K562 (cell line): ENCODE results near the gene LINGO3. TPM values are rescaled to one million over a fixed set of nuclear protein-coding genes. Genes with fewer than 3 reads are reported as not detected.
A peak's percentile ranks its signal among the peaks of the same experiment; 100 is the strongest.

Experiments used
- ATAC-seq: fragments of 200-7000 bp; cut with Tn5 transposase; 3 replicates; pipeline ENCODE4 v1.9.1; 2020; ENCODE audit warnings: moderate library complexity
- BruUV-seq: library from RNA; stranded (reverse); fragments of 400-500 nt; replicated peaks from 2 replicates; lab custom pipeline; 2021; lab: Mats Ljungman, UMichigan
- CTCF ChIA-PET: fragments of 300-600 bp; formaldehyde crosslinking; extraction: SDS; loops from one replicate; lab custom pipeline; 2021; ENCODE audit warnings: low intra/inter-chr PET ratio; lab: Yijun Ruan, JAX
- POLR2A ChIA-PET: fragments of 300-600, 350-650 bp; sonication (Branson Sonifier 250); formaldehyde crosslinking; extraction: SDS; loops from one replicate; lab custom pipeline; 2021; ENCODE audit warnings: antibody characterized with exemption, inconsistent platforms; lab: Yijun Ruan, JAX
- DNase-seq, 4 experiments: peaks; one replicate each; pipeline versions ENCODE4 v3.0.0 to v3.0.0-alpha.2; 2011 to 2018; ENCODE audit warnings: low spot score in 3 of 4, mixed read lengths in 3 of 4; ENCODE audit errors: extremely low read depth in 1 of 4
- FAIRE-seq: peaks from 2 replicates; lab custom pipeline; 2011; peaks lifted over from hg19 to GRCh38; lab: Jason Lieb, UNC
- H2AFZ ChIP-seq: 2 replicates; pipeline ENCODE4 v1.6.0; 2011; ENCODE audit warnings: low read depth, low read length, control low read depth, inconsistent platforms
- H3K27ac ChIP-seq: fragments of 200-600 bp; 3 replicates; pipeline ENCODE4 v1.8.0; 2011; ENCODE audit warnings: low read depth, mild to moderate bottlenecking, control low read depth, inconsistent platforms, low read length, moderate library complexity, mixed read lengths; ENCODE audit errors: extremely low read depth
- H3K27me3 ChIP-seq, 2 experiments: fragments of 300-600 bp in 1 of 2; 2 replicates in 1 of 2; 3 replicates in 1 of 2; pipeline versions ENCODE4 v1.6.0 to v1.8.0; 2011; ENCODE audit warnings: inconsistent platforms in 2 of 2, low read length in 2 of 2, mild to moderate bottlenecking in 1 of 2, mixed read lengths in 1 of 2, moderate library complexity in 1 of 2; ENCODE audit not compliant: control insufficient read depth in 2 of 2, insufficient read depth in 2 of 2
- H3K36me3 ChIP-seq: fragments of 300-600 bp; 3 replicates; pipeline ENCODE4 v1.8.0; 2011; ENCODE audit warnings: mild to moderate bottlenecking, low read length, inconsistent platforms; ENCODE audit not compliant: control insufficient read depth, insufficient read depth
- H3K4me1 ChIP-seq, 2 experiments: fragments of 200-600 bp in 1 of 2; replicated peaks in 1 of 2; 2 replicates in 1 of 2; 3 replicates in 1 of 2; pipeline versions ENCODE4 v1.5.1 to v1.8.0; 2011; ENCODE audit warnings: inconsistent platforms in 2 of 2, low read length in 2 of 2, mild to moderate bottlenecking in 1 of 2, mixed read lengths in 1 of 2, moderate library complexity in 1 of 2; ENCODE audit not compliant: control insufficient read depth in 2 of 2, insufficient read depth in 2 of 2
- H3K4me2 ChIP-seq: 2 replicates; pipeline ENCODE4 v1.6.1; 2011; ENCODE audit warnings: low read length, control low read depth, inconsistent platforms, mixed read lengths; ENCODE audit not compliant: insufficient read depth
- H3K4me3 ChIP-seq: fragments of 200-600 bp; sonication (generic), shearing (Covaris generic); 2 replicates; pipeline ENCODE4 v1.5.1; 2016; ENCODE audit warnings: control low read depth, inconsistent platforms
- H3K79me2 ChIP-seq: fragments of 200-600 bp; 3 replicates; pipeline ENCODE4 v1.8.0; 2011; ENCODE audit warnings: low read length, inconsistent platforms; ENCODE audit not compliant: control insufficient read depth, insufficient read depth
- H3K9ac ChIP-seq, 2 experiments: 2 replicates each; pipeline versions ENCODE4 v1.6.0 to v1.6.1; 2011; ENCODE audit warnings: low read depth in 2 of 2, low read length in 2 of 2, control low read depth in 1 of 2, inconsistent platforms in 1 of 2, mild to moderate bottlenecking in 1 of 2, mixed read lengths in 1 of 2; ENCODE audit not compliant: insufficient read depth in 1 of 2
- H3K9me1 ChIP-seq: one replicate; pipeline ENCODE4 v1.6.0; 2011; ENCODE audit warnings: inconsistent platforms, mild to moderate bottlenecking, low read length, moderate library complexity; ENCODE audit not compliant: control insufficient read depth, insufficient read depth
- H3K9me3 ChIP-seq: replicated peaks from 2 replicates; pipeline ENCODE4 v1.5.1; 2011; ENCODE audit warnings: low read depth, low read length, inconsistent platforms; ENCODE audit not compliant: control insufficient read depth, insufficient read depth
- H4K20me1 ChIP-seq: replicated peaks from 2 replicates; pipeline ENCODE4 v1.6.1; 2011; ENCODE audit warnings: low read length, inconsistent platforms, mixed read lengths; ENCODE audit not compliant: control insufficient read depth, insufficient read depth
- ELF2 ChIP-seq: fragments of 250-450 bp; sonication (Bioruptor Pico); IDR thresholded peaks from 2 replicates; pipeline ENCODE4 v1.5.0; 2021; ENCODE audit warnings: mild to moderate bottlenecking
- GATA2 ChIP-seq: sonication (generic); formaldehyde crosslinking; IDR thresholded peaks from 2 replicates; pipeline ENCODE4 v1.4.0; 2020; ENCODE audit warnings: mild to moderate bottlenecking, missing genetic modification reagents
- SMAD4 ChIP-seq: fragments of 250-450 bp; sonication (Bioruptor Pico); conservative IDR thresholded peaks from 2 replicates; pipeline ENCODE4 v1.8.0; 2021; ENCODE audit warnings: inconsistent platforms, mild to moderate bottlenecking, moderate library complexity
- SP1 ChIP-seq: sonication (generic); formaldehyde crosslinking; IDR thresholded peaks from 2 replicates; pipeline ENCODE4 v1.8.1; 2022; ENCODE audit warnings: mild to moderate bottlenecking, missing genetic modification reagents
- ZBTB40 ChIP-seq, 2 experiments: fragments of 450-650 bp in 1 of 2; sonication (generic) in 1 of 2; formaldehyde crosslinking in 1 of 2; IDR thresholded peaks; 2 replicates each; pipeline versions ENCODE4 v1.7.1 to v1.9.0; 2016 to 2022; ENCODE audit warnings: inconsistent platforms in 1 of 2, mild to moderate bottlenecking in 1 of 2, missing genetic modification reagents in 1 of 2
- ZNF639 ChIP-seq, 2 experiments: fragments of 200-800 bp in 1 of 2; sonication (Bioruptor generic) in 1 of 2; sonication (generic) in 1 of 2; formaldehyde crosslinking in 1 of 2; IDR thresholded peaks in 1 of 2; conservative IDR thresholded peaks in 1 of 2; 2 replicates each; pipeline versions ENCODE4 v1.5.0 to v1.6.1; 2016 to 2020; ENCODE audit warnings: missing compliant biosample characterization in 1 of 2, missing genetic modification characterization in 1 of 2, missing genetic modification reagents in 1 of 2
- WGBS: fragments of 100-300 bp; shearing (Covaris generic); methylation state at CpG from one replicate; pipeline ENCODE4 v1.1.6; 2016; ENCODE audit warnings: low coverage, mixed read lengths; ENCODE audit not compliant: insufficient coverage; ENCODE audit errors: missing lambda C conversion rate; 5-methylcytosine and 5-hydroxymethylcytosine counted together
- in situ Hi-C: fragments of 300-500 bp; cut with MboI; formaldehyde crosslinking; loops from 4 replicates; pipeline ENCODE4 v1.15.0; 2018; ENCODE audit warnings: inconsistent platforms, mixed read lengths
- intact Hi-C: fragments of 100-400 bp; cut with micrococcal nuclease; formaldehyde crosslinking; loops from 2 replicates; pipeline ENCODE4 v1.14.2; 2022
- polyA plus RNA-seq, 8 experiments: library from polyadenylated mRNA; depleted of rRNA in 4 of 8; stranded (reverse) in 5 of 8; unstranded in 3 of 8; fragments of >200 nt; fragmentation: Nextera tagmentation in 2 of 8; fragmentation: Illumina TruSeq in 1 of 8; extraction: Ambion mirVana in 2 of 8; extraction: Trizol in 1 of 8; gene quantifications; 2 replicates each; pipeline versions ENCODE4 v1.2.1 to v1.2.3, GENCODE V29; 2011 to 2014; ENCODE audit warnings: inconsistent platforms in 1 of 8, missing spikeins in 1 of 8
- total RNA-seq, 7 experiments: library from RNA; depleted of rRNA in 6 of 7; stranded (reverse); fragments of >200 nt in 6 of 7; fragmentation: Illumina TruSeq in 2 of 7; extraction: Trizol in 2 of 7; gene quantifications; 2 replicates each; pipeline versions ENCODE4 v1.2.1 to v1.2.3, GENCODE V29; 2011 to 2021; ENCODE audit warnings: low replicate concordance in 1 of 7

The LINGO3 gene
- total and polyA plus RNA-seq, 9 of the 15 experiments (the other 6 are each of a cell fraction or from before 2014, with no cell fraction given) = 0.03 to 0.05 (median 0.03) TPM; not detected in 6

- TF ChIP-seq SP1 = peak; percentile 76
Observed at GRCh38 chr19:2328401-2329148, 20.6 kb upstream of the LINGO3 start, which contains the start of the genes LSM7 and SPPL2B (continued).

GRCh38 chr19:2327773-2328400, 19.9 kb upstream of the LINGO3 start:
- peak overlapping the region; percentile 90 to 99 for H3K9ac ChIP-seq
- DNase-seq (peak in 2 of 4 experiments; percentile 64 to 78), FAIRE-seq (peak; percentile 95), ATAC-seq (peak; percentile 35)
- under 1% methylated on average over 18 of the region's 18 CpGs for WGBS
- peaks cover 50% of the 10 kb centered on the region for H3K36me3 ChIP-seq
- peak overlapping the region; percentile 74 for H3K27ac ChIP-seq
- H3K9me3 ChIP-seq = no peaks in the 10 kb centered on the region
- BruUV-seq = TSS peak; percentile 78
- ChIA-PET POLR2A (interaction anchor here (0.6 to 2.2 kb wide), 7 partner anchors 10 to 337 kb away, joined by 3 to 13 read pairs (median 3); no protein-coding TSS in a partner anchor), CTCF (no interaction called here)
- peak overlapping the region; percentile 98 for H3K4me3 ChIP-seq
- no peaks in the 10 kb centered on the region for H3K27me3 ChIP-seq
- H2AFZ ChIP-seq = peak overlapping the region; percentile 76
- H3K79me2 ChIP-seq = peaks cover 78% of the 10 kb centered on the region
- in situ Hi-C loops (no loop called here), intact Hi-C loops (loop anchor here (10.0 kb wide), 1 partner anchor 57 kb away; no protein-coding TSS in a partner anchor)
- H3K9me1 ChIP-seq = no peaks in the 10 kb centered on the region
- H3K4me1 ChIP-seq = peaks cover 28 to 71% of the 10 kb centered on the region in 2 experiments; a peak in 4 of 5 replicates
- peak overlapping the region; percentile 88 for H3K4me2 ChIP-seq
- H4K20me1 ChIP-seq = no peaks in the 10 kb centered on the region
- TF ChIP-seq GATA2 (no peak), SMAD4 (0 out of 2 replicates have a peak, but pooled peaks have one; percentile 3), ELF2 (CRISPR knock-in tag) (0 out of 2 replicates have a peak, but pooled peaks have one; percentile 35), ZNF639 (CRISPR knock-in tag; conservative IDR thresholded peaks at IDR 0.05 in 1 of 2, IDR thresholded peaks at IDR 0.05 in 1 of 2) (0 out of 4 replicates have a peak, but pooled peaks of 1 of the 2 experiments have one; percentile 10), ZBTB40 (IDR thresholded peaks at IDR 0.05) (peak; percentile 64; the same call in 1 of the 2 replicates), ZBTB40 (CRISPR knock-in tag; IDR thresholded peaks at IDR 0.05) (no peak)
